Spleen (tissue), 11 donors: ENCODE measurements around the gene MYCN. TPM values are rescaled to one million over a fixed set of nuclear protein-coding genes. Genes with fewer than 3 reads are reported as not detected.

Source experiments
- DNase-seq: peaks from one replicate; pipeline ENCODE4 v3.0.0-alpha.2; 2020
- H3K27ac ChIP-seq, 8 donors: fragments of 200-600 bp; sonication (generic) in 7 of 8; 1 replicate in 4 of 8; 2 replicates in 4 of 8; pipeline versions ENCODE4 v1.5.0 to v1.8.0; 2016 to 2021; ENCODE audit warnings: inconsistent platforms in 4 of 8, mild to moderate bottlenecking in 4 of 8, moderate library complexity in 1 of 8
- H3K27me3 ChIP-seq, 7 donors: fragments of 200-600 bp; sonication (generic) in 6 of 7; replicated peaks in 1 of 7; 1 replicate in 4 of 7; 2 replicates in 3 of 7; pipeline versions ENCODE4 v1.5.0 to v1.8.0; 2016 to 2021; ENCODE audit warnings: inconsistent platforms in 3 of 7, mild to moderate bottlenecking in 1 of 7
- H3K36me3 ChIP-seq, 6 donors: fragments of 200-600 bp; sonication (generic) in 5 of 6; 1 replicate in 4 of 6; 2 replicates in 2 of 6; pipeline versions ENCODE4 v1.5.0 to v1.8.0; 2016 to 2021; ENCODE audit warnings: inconsistent platforms in 2 of 6
- H3K4me1 ChIP-seq, 6 donors: fragments of 200-600 bp; sonication (generic) in 5 of 6; 1 replicate in 3 of 6; 2 replicates in 3 of 6; pipeline versions ENCODE4 v1.5.0 to v1.8.0; 2016 to 2021; ENCODE audit warnings: inconsistent platforms in 3 of 6
- H3K4me3 ChIP-seq, 8 donors: fragments of 200-600 bp; sonication (generic) in 7 of 8; 1 replicate in 4 of 8; 2 replicates in 4 of 8; pipeline versions ENCODE4 v1.5.0 to v1.8.0; 2016 to 2021; ENCODE audit warnings: inconsistent platforms in 4 of 8, mild to moderate bottlenecking in 4 of 8, moderate library complexity in 2 of 8
- H3K9me3 ChIP-seq, 8 donors: fragments of 200-600 bp; sonication (generic) in 7 of 8; 1 replicate in 4 of 8; 2 replicates in 4 of 8; pipeline versions ENCODE4 v1.5.0 to v1.8.0; 2016 to 2021; ENCODE audit warnings: inconsistent platforms in 4 of 8
- POLR2A ChIP-seq, 3 donors: fragments of 450-650 bp; IDR thresholded peaks; one replicate each; pipeline ENCODE4 v1.5.1; 2017; ENCODE audit warnings: antibody characterized with exemption in 3 of 3, mild to moderate bottlenecking in 1 of 3
- POLR2AphosphoS5 ChIP-seq, 3 donors: sonication (generic); formaldehyde crosslinking; IDR thresholded peaks; one replicate each; pipeline ENCODE4 v1.5.1; 2017; ENCODE audit warnings: antibody characterized with exemption in 3 of 3
- WGBS, 5 donors: extraction: QIAGEN DNeasy Blood & Tissue Kit in 3 of 5; methylation state at CpG; one replicate each; pipeline versions ENCODE4 v1.1.5 to v1.1.7; 2013 to 2018; 5-methylcytosine and 5-hydroxymethylcytosine counted together
- intact Hi-C: fragments of 100-400 bp; cut with DNase I; formaldehyde crosslinking; loops from one replicate; pipeline ENCODE4 v1.15.0; 2023; ENCODE audit warnings: low total_unique reads
- polyA plus RNA-seq, 3 donors: library from polyadenylated mRNA; stranded (reverse); fragments of 200-250 nt; gene quantifications; one replicate each; pipeline ENCODE4 v1.2.1, GENCODE V29; 2013
- total RNA-seq, 7 donors: library from RNA; depleted of rRNA in 3 of 7; stranded (reverse); fragments of >200 nt in 3 of 7; fragmentation: NEBNext Ultra II Directional in 4 of 7; extraction: Animal tissue kit (Norgen Biotek cat#: 25700) in 4 of 7; gene quantifications; one replicate each; pipeline versions ENCODE4 v1.1.0 to v1.2.1, GENCODE V29; 2016 to 2021
- TF ChIP-seq, protein P1 (sequence below), 11 experiments: fragments of 200-600 bp in 7 of 11; fragments of 450-650 bp in 4 of 11; sonication (generic) in 4 of 11; IDR thresholded peaks in 8 of 11; conservative IDR thresholded peaks in 3 of 11; 1 replicate in 7 of 11; 2 replicates in 4 of 11; pipeline versions ENCODE4 v1.4.0 to v1.8.0; 2016 to 2021; ENCODE audit warnings: antibody characterized with exemption in 11 of 11, inconsistent platforms in 4 of 11, mild to moderate bottlenecking in 1 of 11
- donor health status: healthy with polysubstance abuse.
- donor health status: DM: no; HTN: no; CAD: no; lungs with moderate emphysema.
- donor health status: DM: no; HTN: no; CAD: no.
- donor health status: Bipolar disorder and iron deficiency.
- donor health status: healthy.
- donor health status: DM: no; HTN: no; CAD: no.
- donor health status: DM: yes; HTN: yes; CAD: no.

The MYCN gene
- total and polyA plus RNA-seq, 10 donors = 0.03 to 1.3 (median 0.33) TPM; not detected in 2

DNA sequence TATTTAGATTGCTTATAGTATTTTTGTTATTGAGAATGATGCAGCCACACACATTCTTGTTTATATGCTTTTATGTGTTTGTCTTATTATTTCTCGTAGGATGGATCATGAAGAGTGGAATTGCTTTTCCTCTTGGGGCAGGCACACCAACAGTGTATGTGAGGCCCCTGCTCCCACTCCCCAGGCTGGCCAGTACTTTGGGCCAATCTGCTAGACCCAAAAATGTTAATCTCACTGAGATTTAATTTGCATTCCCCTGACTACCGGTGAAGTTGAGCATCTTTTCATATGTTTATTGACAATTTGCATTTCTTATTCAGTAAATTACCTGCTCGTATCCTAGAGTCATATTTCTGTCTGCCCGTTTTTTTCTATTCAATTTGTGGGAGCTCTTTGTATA lies 4.7 kb upstream of the MYCN start:
- Histone ChIP-seq H3K9me3 (no peaks in the 10 kb centered on the region), H3K4me1 (peaks cover 11 to 20% (median 15%) of the 10 kb centered on the region in 6 donors), H3K36me3 (no peaks in the 10 kb centered on the region), H3K4me3 (no peak overlapping the region), H3K27me3 (peaks cover 0 to 39% (median 19%) of the 10 kb centered on the region in 7 donors), H3K27ac (no peak overlapping the region)
- TF ChIP-seq POLR2A (IDR thresholded peaks at IDR 0.05) (no peak), POLR2AphosphoS5 (IDR thresholded peaks at IDR 0.05) (no peak)
- TF ChIP-seq, protein P1, sequence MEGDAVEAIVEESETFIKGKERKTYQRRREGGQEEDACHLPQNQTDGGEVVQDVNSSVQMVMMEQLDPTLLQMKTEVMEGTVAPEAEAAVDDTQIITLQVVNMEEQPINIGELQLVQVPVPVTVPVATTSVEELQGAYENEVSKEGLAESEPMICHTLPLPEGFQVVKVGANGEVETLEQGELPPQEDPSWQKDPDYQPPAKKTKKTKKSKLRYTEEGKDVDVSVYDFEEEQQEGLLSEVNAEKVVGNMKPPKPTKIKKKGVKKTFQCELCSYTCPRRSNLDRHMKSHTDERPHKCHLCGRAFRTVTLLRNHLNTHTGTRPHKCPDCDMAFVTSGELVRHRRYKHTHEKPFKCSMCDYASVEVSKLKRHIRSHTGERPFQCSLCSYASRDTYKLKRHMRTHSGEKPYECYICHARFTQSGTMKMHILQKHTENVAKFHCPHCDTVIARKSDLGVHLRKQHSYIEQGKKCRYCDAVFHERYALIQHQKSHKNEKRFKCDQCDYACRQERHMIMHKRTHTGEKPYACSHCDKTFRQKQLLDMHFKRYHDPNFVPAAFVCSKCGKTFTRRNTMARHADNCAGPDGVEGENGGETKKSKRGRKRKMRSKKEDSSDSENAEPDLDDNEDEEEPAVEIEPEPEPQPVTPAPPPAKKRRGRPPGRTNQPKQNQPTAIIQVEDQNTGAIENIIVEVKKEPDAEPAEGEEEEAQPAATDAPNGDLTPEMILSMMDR (IDR thresholded peaks at IDR 0.05 in 8 of 11, conservative IDR thresholded peaks at IDR 0.05 in 3 of 11) = no peak
- WGBS, 5 donors = 63 to 89% (median 84%) methylated on average over 4 of the region's 4 CpGs
- intact Hi-C loops = loop anchor here (5.0 kb wide), 2 partner anchors 298 to 347 kb away; no protein-coding TSS in a partner anchor
- DNase-seq = no peak

DNA sequence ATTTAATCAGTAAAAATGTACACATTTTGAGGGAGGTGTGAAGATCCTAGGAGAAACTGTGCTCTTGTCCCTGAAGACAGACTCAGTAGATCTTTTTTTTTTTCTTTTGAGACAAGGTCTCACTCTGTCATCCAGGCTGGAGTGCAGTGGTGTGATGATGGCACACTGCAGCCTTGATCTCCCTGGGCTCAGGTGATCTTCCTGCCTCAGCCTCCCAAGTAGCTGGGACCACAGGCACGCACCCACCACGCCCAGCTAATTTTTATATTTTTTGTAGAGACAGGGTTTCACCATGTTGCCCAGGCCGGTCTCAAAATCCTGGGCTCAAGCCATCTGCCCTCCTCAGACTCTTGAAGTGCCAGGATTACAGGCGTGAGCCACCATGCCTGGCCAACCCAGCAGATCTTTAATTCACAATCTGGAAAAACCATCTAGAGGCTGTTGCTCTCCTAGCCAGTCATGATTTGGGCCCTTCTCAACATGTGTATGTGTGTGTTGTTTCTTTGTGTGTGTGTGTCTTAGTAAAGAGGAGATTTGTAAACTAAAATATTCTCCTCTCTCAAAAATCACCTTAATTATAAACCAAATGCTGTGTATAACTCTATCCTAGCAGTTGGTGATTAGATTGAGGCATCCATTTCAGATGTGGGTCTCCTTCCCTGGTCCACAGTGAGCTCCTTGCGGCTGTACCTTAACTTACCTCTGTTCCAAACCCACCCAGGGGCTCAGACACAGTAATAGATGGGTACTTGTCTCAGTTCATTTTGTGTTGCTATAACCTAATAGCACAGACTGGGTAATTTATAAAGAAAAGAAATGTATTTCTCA lies 3.9 kb upstream of the MYCN start:
- no peak for TF ChIP-seq POLR2A (IDR thresholded peaks at IDR 0.05)
- TF ChIP-seq, protein P1 (IDR thresholded peaks at IDR 0.05 in 8 of 11, conservative IDR thresholded peaks at IDR 0.05 in 3 of 11) = no peak
- no peak for TF ChIP-seq POLR2AphosphoS5 (IDR thresholded peaks at IDR 0.05)
- no peak for DNase-seq
- intact Hi-C loops = loop anchor here (5.0 kb wide), 2 partner anchors 299 to 346 kb away; no protein-coding TSS in a partner anchor
- Histone ChIP-seq H3K27ac (no peak overlapping the region), H3K4me1 (peaks cover 19 to 28% (median 23%) of the 10 kb centered on the region in 6 donors), H3K27me3 (peaks cover 0 to 47% (median 27%) of the 10 kb centered on the region in 7 donors), H3K4me3 (no peak overlapping the region), H3K9me3 (no peaks in the 10 kb centered on the region), H3K36me3 (no peaks in the 10 kb centered on the region)
- WGBS, 5 donors = 82 to 92% (median 89%) methylated on average over 5 of the region's 5 CpGs

DNA sequence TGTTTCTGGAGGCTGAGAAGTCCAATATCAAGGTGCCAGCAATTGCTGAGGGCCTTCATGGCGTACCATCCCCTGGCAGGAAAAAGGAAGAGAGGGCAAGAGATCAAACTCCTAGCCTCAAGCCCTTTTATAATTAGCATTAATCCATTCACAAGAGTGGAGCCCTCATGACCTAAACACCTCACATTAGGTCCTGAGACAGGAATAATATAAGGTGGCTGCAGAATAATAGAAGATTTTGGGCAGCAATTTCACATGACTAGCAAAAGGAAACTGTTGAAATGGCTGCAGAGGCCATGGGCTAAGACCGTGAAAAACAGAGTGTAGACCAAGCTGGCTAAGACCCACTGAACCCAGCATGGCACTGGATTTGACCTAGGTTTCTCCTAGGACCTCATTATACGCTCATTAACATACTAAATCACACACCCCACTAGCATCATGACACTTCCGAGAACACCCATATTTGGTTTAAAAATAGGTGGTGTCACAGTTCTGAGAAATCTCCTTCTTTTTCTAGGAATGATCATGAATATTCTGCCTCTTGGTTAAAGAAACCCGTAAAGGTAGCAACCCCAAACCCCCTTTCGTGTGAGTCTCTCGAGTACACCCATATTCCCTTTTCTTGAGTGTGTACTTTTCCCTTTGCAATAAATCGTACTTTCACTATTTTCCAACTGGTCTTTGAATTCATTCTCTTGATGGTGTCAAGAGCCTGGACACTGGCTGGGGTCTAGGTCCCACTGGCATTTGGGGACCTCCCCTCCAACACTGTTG lies 3.1 kb upstream of the MYCN start:
- Histone ChIP-seq H3K9me3 (no peaks in the 10 kb centered on the region), H3K27me3 (peaks cover 0 to 55% (median 35%) of the 10 kb centered on the region in 7 donors), H3K4me3 (no peak overlapping the region), H3K27ac (no peak overlapping the region), H3K4me1 (peaks cover 25 to 36% (median 31%) of the 10 kb centered on the region in 6 donors), H3K36me3 (no peaks in the 10 kb centered on the region)
- 78 to 86% (median 83%) methylated on average over 8 of the region's 8 CpGs for WGBS, 5 donors
- intact Hi-C loops = loop anchor here (5.0 kb wide), 2 partner anchors 300 to 345 kb away; no protein-coding TSS in a partner anchor
- no peak for DNase-seq
- TF ChIP-seq POLR2A (IDR thresholded peaks at IDR 0.05) = no peak
- no peak for TF ChIP-seq POLR2AphosphoS5 (IDR thresholded peaks at IDR 0.05)
- TF ChIP-seq, protein P1 (IDR thresholded peaks at IDR 0.05 in 8 of 11, conservative IDR thresholded peaks at IDR 0.05 in 3 of 11) = no peak
